Iris pigment epithelial cell (primary cell): Measurements from ENCODE around the gene FAM117B.
A peak's percentile ranks its signal among the peaks of the same experiment; 100 is the strongest.

ENCODE experiments used
- DNase-seq: peaks from one replicate; pipeline ENCODE4 v3.0.0-alpha.2; 2011; ENCODE audit warnings: low read depth

FAM117B gene

DNA sequence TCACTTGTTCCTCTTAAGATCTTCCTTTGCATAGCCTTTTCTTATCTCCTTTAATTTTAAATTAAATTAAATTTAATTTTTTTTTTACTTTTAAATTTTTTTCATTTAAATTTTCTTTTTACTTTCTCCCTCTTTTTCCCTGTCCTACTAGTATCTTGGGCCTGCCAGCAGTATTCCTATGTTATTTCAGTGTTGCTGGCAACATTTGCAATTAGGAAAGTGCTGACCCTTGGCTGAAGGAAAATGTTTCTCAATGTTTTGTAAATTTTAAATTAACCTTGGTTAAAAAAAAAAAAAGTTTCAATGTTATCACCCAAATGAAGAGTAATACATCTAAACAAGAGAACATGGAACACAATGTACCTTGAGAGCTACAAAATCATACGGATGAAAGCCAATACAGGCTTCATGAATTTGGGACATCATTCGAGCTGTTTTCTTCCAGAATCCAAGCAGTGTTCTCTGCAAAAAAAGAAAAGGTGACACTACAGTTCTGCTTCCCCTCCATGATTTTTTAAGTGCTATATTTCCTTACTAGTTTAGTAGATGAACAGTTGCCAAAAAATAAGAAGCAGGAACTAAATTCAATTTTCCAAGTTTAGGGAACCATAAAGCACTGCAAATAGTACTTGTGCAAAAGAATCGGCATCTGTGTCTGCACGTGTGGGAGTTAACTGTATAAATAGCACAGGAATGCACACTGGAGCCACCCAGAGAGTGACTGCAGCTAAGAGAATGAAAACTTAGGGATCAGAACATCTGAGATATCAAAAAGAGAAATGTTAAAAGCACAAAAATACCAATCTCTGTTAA is 181.0 kb downstream of the FAM117B start:
- DNase-seq, result peak; percentile 38

DNA sequence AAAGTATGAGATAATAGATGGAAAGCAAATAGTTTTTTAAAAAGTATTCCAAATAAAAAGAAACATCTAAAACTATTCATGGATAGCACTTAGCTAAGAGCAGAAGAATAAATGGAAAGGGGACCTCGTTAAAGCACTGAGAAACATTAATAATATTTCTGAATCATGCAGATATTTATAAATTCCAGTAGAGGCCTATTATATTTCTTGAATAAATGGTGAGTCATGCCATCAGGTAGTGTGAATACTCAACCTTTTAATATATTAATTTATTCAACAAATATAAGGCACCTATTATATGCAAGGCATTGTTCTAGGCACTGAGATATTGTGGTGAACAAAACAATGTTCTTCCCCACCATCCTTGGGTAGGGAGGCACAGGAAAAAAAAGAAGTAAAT is 183.0 kb downstream of the FAM117B start:
- DNase-seq, result no peak

DNA sequence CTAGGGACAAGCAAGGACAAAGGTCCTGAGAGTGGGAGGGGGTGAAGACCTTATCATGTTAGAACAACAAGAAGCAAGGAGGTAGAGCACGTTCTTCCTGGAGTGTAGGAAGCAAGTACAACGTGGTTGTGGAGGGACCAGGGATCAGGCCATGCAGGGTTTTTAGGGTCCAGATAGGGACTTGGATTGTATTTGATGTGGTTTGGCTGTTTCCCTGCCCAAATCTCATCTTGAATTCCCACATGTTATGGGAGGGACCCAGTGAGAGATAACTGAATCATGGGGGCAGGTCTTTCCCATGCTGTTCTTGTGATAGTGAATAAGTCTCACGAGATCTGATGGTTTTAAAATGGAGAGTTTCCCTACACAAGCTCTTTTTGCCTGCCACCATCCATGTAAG is 183.6 kb downstream of the FAM117B start:
- no peak for DNase-seq
